Type B pancreatic cell (in vitro differentiated cells): Measurements from ENCODE around the gene PDE10A. TPM values are rescaled to one million over a fixed set of nuclear protein-coding genes. Genes with fewer than 3 reads are reported as not detected.

Experiments used
- DNase-seq: peaks from one replicate; pipeline ENCODE4 v3.0.0; 2021; ENCODE audit warnings: mixed read lengths; ENCODE audit not compliant: unreplicated experiment; ENCODE audit errors: extremely low spot score
- H3K27ac Mint-ChIP-seq: 2 replicates; pipeline ENCODE4 v1.8.0; 2021; ENCODE audit warnings: mild to moderate bottlenecking, mixed read lengths
- H3K27me3 Mint-ChIP-seq: 2 replicates; pipeline ENCODE4 v1.8.0; 2021; ENCODE audit warnings: mixed read lengths
- H3K36me3 Mint-ChIP-seq: 2 replicates; pipeline ENCODE4 v1.8.0; 2021; ENCODE audit warnings: mixed read lengths
- H3K4me1 Mint-ChIP-seq: one replicate; pipeline ENCODE4 v1.8.0; 2021; ENCODE audit warnings: mixed read lengths; ENCODE audit not compliant: unreplicated experiment
- H3K4me3 Mint-ChIP-seq: 2 replicates; pipeline ENCODE4 v1.8.0; 2021; ENCODE audit warnings: mild to moderate bottlenecking, mixed read lengths
- H3K9me3 Mint-ChIP-seq: 2 replicates; pipeline ENCODE4 v1.8.0; 2021; ENCODE audit warnings: mixed read lengths
- CTCF ChIP-seq: fragments of 200-600 bp; sonication (generic); conservative IDR thresholded peaks from 2 replicates; pipeline ENCODE4 v1.5.0; 2021; ENCODE audit warnings: antibody characterized with exemption, mild to moderate bottlenecking
- total RNA-seq: library from RNA; stranded (reverse); gene quantifications from 2 replicates; pipeline ENCODE4 v1.2.1, GENCODE V29; 2021; ENCODE audit warnings: low replicate concordance

The PDE10A gene
- total RNA-seq, 1 donor from 2014 or later = 10.8 TPM

DNA sequence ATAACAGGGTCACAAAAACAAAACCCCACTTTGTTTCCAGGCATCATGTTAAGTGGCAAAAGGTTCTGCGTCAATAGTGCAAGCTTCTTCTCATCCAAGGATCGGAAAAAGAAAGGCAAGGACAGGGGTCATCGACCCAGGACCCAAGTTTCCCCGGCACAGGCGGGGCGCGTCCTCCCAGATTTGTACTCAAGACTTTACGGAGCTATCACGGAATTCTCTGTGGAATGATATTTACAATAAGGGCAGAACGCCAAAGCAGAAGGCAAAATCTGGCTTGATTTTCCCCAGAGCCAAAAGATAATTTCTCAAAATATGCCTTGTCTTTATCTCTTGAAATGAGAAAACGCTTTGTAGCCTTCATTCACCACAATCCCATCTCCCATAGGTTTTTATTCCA is 25.5 kb downstream of the PDE10A start:
- Mint-ChIP-seq H3K27ac (no peak overlapping the region), H3K36me3 (no peaks in the 10 kb centered on the region), H3K4me3 (no peak overlapping the region), H3K4me1 (peaks cover 41% of the 10 kb centered on the region), H3K27me3 (no peaks in the 10 kb centered on the region), H3K9me3 (peaks cover 5% of the 10 kb centered on the region)
- TF ChIP-seq CTCF = no peak
- DNase-seq = no peak

- H3K27ac Mint-ChIP-seq = peak overlapping the region; percentile 9
- H3K4me3 Mint-ChIP-seq = peak overlapping the region; percentile 17
- H3K4me1 Mint-ChIP-seq = peaks cover 37% of the 10 kb centered on the region
- no peak for DNase-seq
- no peaks in the 10 kb centered on the region for H3K36me3 Mint-ChIP-seq
- no peak for TF ChIP-seq CTCF
- H3K9me3 Mint-ChIP-seq = peaks cover 10% of the 10 kb centered on the region
- H3K27me3 Mint-ChIP-seq = no peaks in the 10 kb centered on the region
Measured at GRCh38 chr6:165636402-165637048, 26.5 kb downstream of the PDE10A start.

DNA sequence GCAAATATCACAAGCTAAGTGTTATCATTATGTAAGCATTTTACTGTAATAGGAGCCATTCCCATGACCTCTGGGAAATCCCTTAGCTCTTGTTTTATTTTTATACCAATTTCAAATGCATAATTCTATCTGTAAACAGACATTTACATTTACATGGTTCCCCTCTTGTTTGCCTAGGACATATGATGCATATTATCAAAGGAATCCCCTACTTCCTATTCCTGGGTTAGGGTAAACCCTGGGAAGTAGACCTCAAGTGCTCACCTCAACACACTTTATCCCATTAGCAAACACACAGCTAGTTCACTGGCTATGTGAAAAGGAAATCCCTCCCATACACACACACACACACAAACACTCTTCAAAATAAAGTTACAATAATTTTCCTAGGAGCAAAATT is 27.1 kb downstream of the PDE10A start:
- H3K4me3 Mint-ChIP-seq = peak overlapping the region; percentile 9

DNA sequence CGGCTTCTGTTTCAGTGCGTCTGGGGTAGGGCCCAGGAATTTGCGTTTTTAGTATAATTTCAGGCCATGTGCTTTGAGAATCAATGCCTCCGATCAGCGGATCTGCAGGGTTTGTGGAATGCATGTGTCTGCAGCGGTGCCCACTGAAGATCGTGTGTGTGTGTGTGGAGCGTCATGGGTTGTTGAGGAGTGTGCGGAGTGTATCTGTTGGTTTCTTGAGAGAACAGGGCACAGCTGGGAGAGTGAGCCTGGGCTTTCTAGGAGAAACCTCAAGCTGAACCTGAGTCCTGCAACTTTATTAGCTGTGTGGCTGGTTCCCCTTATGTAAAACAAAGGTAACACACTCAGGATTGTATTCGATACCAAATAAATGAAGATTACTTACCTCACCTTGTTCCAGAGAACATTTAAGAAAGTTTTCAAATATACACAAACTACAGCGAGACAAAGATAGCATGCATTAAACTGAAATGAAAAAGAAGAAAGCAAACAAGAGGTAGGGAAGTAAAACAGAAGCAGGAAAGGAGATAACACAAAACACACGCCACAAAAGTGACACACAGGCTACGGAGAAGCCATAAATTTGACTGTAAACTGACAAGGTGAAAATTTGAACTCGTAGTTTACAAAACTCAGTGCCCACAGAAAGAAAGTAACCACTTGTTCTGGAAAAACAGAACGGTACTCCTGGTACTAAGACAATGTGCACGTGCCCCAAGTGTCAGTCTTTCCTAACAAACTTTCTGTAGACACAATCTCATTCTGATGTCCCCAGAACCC is 28.8 kb downstream of the PDE10A start:
- no peak for DNase-seq
- no peak for TF ChIP-seq CTCF
- Mint-ChIP-seq H3K27me3 (no peaks in the 10 kb centered on the region), H3K4me3 (peak overlapping the region; percentile 16), H3K27ac (peak overlapping the region; percentile 5), H3K36me3 (no peaks in the 10 kb centered on the region), H3K4me1 (peaks cover 43% of the 10 kb centered on the region), H3K9me3 (peaks cover 10% of the 10 kb centered on the region)

More for the DNA sequence above, 27.1 kb downstream of the PDE10A start:
- peaks cover 10% of the 10 kb centered on the region for H3K9me3 Mint-ChIP-seq
- no peak for TF ChIP-seq CTCF
- peak overlapping the region; percentile 9 for H3K27ac Mint-ChIP-seq
- no peaks in the 10 kb centered on the region for H3K27me3 Mint-ChIP-seq
- peaks cover 37% of the 10 kb centered on the region for H3K4me1 Mint-ChIP-seq
- DNase-seq = no peak
- H3K36me3 Mint-ChIP-seq = no peaks in the 10 kb centered on the region

DNA sequence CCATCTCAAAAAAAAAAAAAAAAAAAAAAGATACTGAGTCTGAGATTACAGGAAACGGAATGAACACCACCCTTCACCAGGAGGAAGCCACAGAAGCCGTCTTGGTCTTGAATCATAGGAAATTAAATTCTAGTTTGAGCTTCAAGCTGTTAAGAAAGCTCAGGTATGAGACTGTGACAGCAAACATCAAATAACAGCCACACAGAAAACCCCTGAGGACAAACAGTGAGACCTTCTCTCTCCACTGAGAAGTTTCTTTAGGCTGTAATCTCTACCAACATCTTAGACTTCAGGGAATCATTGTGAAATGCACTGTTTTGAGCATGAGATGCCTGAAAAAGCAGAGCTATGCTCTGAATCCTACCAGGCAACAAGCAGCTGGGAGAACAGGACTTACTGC is 30.8 kb downstream of the PDE10A start:
- Mint-ChIP-seq H3K4me3 (peak overlapping the region; percentile 21), H3K9me3 (peaks cover 10% of the 10 kb centered on the region), H3K27ac (peak overlapping the region; percentile 80), H3K36me3 (no peaks in the 10 kb centered on the region), H3K4me1 (peaks cover 47% of the 10 kb centered on the region), H3K27me3 (no peaks in the 10 kb centered on the region)
- TF ChIP-seq CTCF = no peak
- no peak for DNase-seq
